Skeletal muscle satellite cell (primary cell): ENCODE data around the gene TSPAN5.

Source experiments
- H3K27me3 ChIP-seq: 2 replicates; pipeline ENCODE4 v1.7.0; 2013; ENCODE audit warnings: low read length; ENCODE audit not compliant: control insufficient read depth, insufficient read depth
- H3K36me3 ChIP-seq: 2 replicates; pipeline ENCODE4 v1.7.0; 2013; ENCODE audit warnings: mild to moderate bottlenecking, control low read depth, low read length; ENCODE audit not compliant: insufficient read depth
- H3K4me1 ChIP-seq: 2 replicates; pipeline ENCODE4 v1.7.0; 2013; ENCODE audit warnings: low read length; ENCODE audit not compliant: control insufficient read depth, insufficient read depth
- H3K4me2 ChIP-seq: 2 replicates; pipeline ENCODE4 v1.7.0; 2013; ENCODE audit warnings: mild to moderate bottlenecking, low read length
- H3K4me3 ChIP-seq: 2 replicates; pipeline ENCODE4 v1.7.0; 2013; ENCODE audit warnings: low read length
- H3K9ac ChIP-seq: 2 replicates; pipeline ENCODE4 v1.7.0; 2013; ENCODE audit warnings: mild to moderate bottlenecking, low read depth, low read length, moderate library complexity
- H3K9me3 ChIP-seq: replicated peaks from 2 replicates; pipeline ENCODE4 v1.7.0; 2013; ENCODE audit warnings: mild to moderate bottlenecking, control low read depth, low read length

TSPAN5 gene

GRCh38 chr4:98613453-98614075, 44.8 kb downstream of the TSPAN5 start:
- Histone ChIP-seq H3K9ac (no peak overlapping the region), H3K27me3 (no peaks in the 10 kb centered on the region), H3K4me2 (no peak overlapping the region), H3K9me3 (no peaks in the 10 kb centered on the region), H3K36me3 (no peaks in the 10 kb centered on the region), H3K4me1 (peaks cover 73% of the 10 kb centered on the region), H3K4me3 (no peak overlapping the region)

- Histone ChIP-seq H3K27me3 (no peaks in the 10 kb centered on the region), H3K9me3 (no peaks in the 10 kb centered on the region), H3K36me3 (no peaks in the 10 kb centered on the region), H3K4me3 (no peak overlapping the region), H3K4me2 (no peak overlapping the region), H3K9ac (no peak overlapping the region), H3K4me1 (peaks cover 68% of the 10 kb centered on the region)
These were observed 45.8 kb downstream of the TSPAN5 start for GRCh38 chr4:98612318-98613250.

GRCh38 chr4:98611677-98612317, 46.6 kb downstream of the TSPAN5 start:
- no peaks in the 10 kb centered on the region for H3K9me3 ChIP-seq

GRCh38 chr4:98610926-98611676, 47.3 kb downstream of the TSPAN5 start:
- H3K4me2 ChIP-seq: no peak overlapping the region
- H3K9ac ChIP-seq: no peak overlapping the region
- H3K4me1 ChIP-seq: peaks cover 60% of the 10 kb centered on the region
- no peaks in the 10 kb centered on the region for H3K9me3 ChIP-seq
- no peaks in the 10 kb centered on the region for H3K36me3 ChIP-seq
- H3K27me3 ChIP-seq: no peaks in the 10 kb centered on the region
- no peak overlapping the region for H3K4me3 ChIP-seq

More at GRCh38 chr4:98611677-98612317, 46.6 kb downstream of the TSPAN5 start:
- no peaks in the 10 kb centered on the region for H3K27me3 ChIP-seq
- peaks cover 62% of the 10 kb centered on the region for H3K4me1 ChIP-seq
- H3K9ac ChIP-seq: no peak overlapping the region
- no peak overlapping the region for H3K4me2 ChIP-seq
- H3K36me3 ChIP-seq: no peaks in the 10 kb centered on the region
- H3K4me3 ChIP-seq: no peak overlapping the region

- H3K27me3 ChIP-seq: no peaks in the 10 kb centered on the region
- H3K4me2 ChIP-seq: no peak overlapping the region
- H3K4me3 ChIP-seq: no peak overlapping the region
- no peaks in the 10 kb centered on the region for H3K9me3 ChIP-seq
- peaks cover 62% of the 10 kb centered on the region for H3K4me1 ChIP-seq
- no peaks in the 10 kb centered on the region for H3K36me3 ChIP-seq
- no peak overlapping the region for H3K9ac ChIP-seq
These were observed 48.0 kb downstream of the TSPAN5 start for GRCh38 chr4:98610431-98610830.

- Histone ChIP-seq H3K4me1 (peaks cover 64% of the 10 kb centered on the region), H3K9ac (no peak overlapping the region), H3K9me3 (no peaks in the 10 kb centered on the region), H3K36me3 (no peaks in the 10 kb centered on the region), H3K4me3 (no peak overlapping the region), H3K4me2 (no peak overlapping the region), H3K27me3 (no peaks in the 10 kb centered on the region)
These were observed 48.5 kb downstream of the TSPAN5 start for GRCh38 chr4:98609934-98610333.

GRCh38 chr4:98608356-98608755, 50.1 kb downstream of the TSPAN5 start:
- Histone ChIP-seq H3K9me3 (no peaks in the 10 kb centered on the region), H3K36me3 (no peaks in the 10 kb centered on the region), H3K9ac (no peak overlapping the region), H3K27me3 (no peaks in the 10 kb centered on the region), H3K4me2 (no peak overlapping the region), H3K4me1 (peaks cover 63% of the 10 kb centered on the region), H3K4me3 (no peak overlapping the region)

- Histone ChIP-seq H3K9me3 (no peaks in the 10 kb centered on the region), H3K4me1 (peaks cover 57% of the 10 kb centered on the region), H3K4me2 (no peak overlapping the region)
These were observed 51.5 kb downstream of the TSPAN5 start for GRCh38 chr4:98606894-98607293.

GRCh38 chr4:98605216-98605615, 53.2 kb downstream of the TSPAN5 start:
- H3K36me3 ChIP-seq: no peaks in the 10 kb centered on the region
- H3K27me3 ChIP-seq: no peaks in the 10 kb centered on the region
- no peak overlapping the region for H3K4me2 ChIP-seq
- H3K9ac ChIP-seq: no peak overlapping the region
- H3K4me1 ChIP-seq: peaks cover 49% of the 10 kb centered on the region
- H3K9me3 ChIP-seq: no peaks in the 10 kb centered on the region
- H3K4me3 ChIP-seq: no peak overlapping the region

More at GRCh38 chr4:98606894-98607293, 51.5 kb downstream of the TSPAN5 start:
- Histone ChIP-seq H3K36me3 (no peaks in the 10 kb centered on the region), H3K9ac (no peak overlapping the region), H3K27me3 (no peaks in the 10 kb centered on the region), H3K4me3 (no peak overlapping the region)

GRCh38 chr4:98604723-98605122, 53.7 kb downstream of the TSPAN5 start:
- H3K9me3 ChIP-seq: no peaks in the 10 kb centered on the region
- no peaks in the 10 kb centered on the region for H3K27me3 ChIP-seq
- no peak overlapping the region for H3K4me3 ChIP-seq
- H3K36me3 ChIP-seq: no peaks in the 10 kb centered on the region
- no peak overlapping the region for H3K9ac ChIP-seq
- H3K4me2 ChIP-seq: no peak overlapping the region
- peaks cover 44% of the 10 kb centered on the region for H3K4me1 ChIP-seq
